Loucy (cell line): ENCODE measurements around the gene SDR42E2.

Experiments used
- H2AFZ ChIP-seq: fragments of 200-600 bp; sonication (generic); 2 replicates; pipeline ENCODE4 v1.6.0; 2016; ENCODE audit warnings: antibody characterized with exemption, mild to moderate bottlenecking, low read length, moderate library complexity
- H3F3A ChIP-seq: fragments of 200-600 bp; 2 replicates; pipeline ENCODE4 v1.6.0; 2016; ENCODE audit warnings: antibody characterized with exemption, low read depth, mild to moderate bottlenecking
- H3K27me3 ChIP-seq: fragments of 200-600 bp; sonication (generic); 2 replicates; pipeline ENCODE4 v1.6.1; 2014; ENCODE audit warnings: low read length, mild to moderate bottlenecking; ENCODE audit not compliant: insufficient read depth, poor library complexity, severe bottlenecking
- H3K36me3 ChIP-seq: fragments of 200-600 bp; sonication (generic); 2 replicates; pipeline ENCODE4 v1.6.1; 2016; ENCODE audit warnings: low read length; ENCODE audit not compliant: insufficient read depth
- H3K4me1 ChIP-seq: fragments of 200-600 bp; sonication (generic); 2 replicates; pipeline ENCODE4 v1.5.1; 2014; ENCODE audit warnings: low read length, mild to moderate bottlenecking; ENCODE audit not compliant: insufficient read depth, poor library complexity, severe bottlenecking
- H3K4me2 ChIP-seq: fragments of 200-600 bp; sonication (generic); 2 replicates; pipeline ENCODE4 v1.6.0; 2014; ENCODE audit warnings: antibody characterized with exemption, low read length, low read depth, mild to moderate bottlenecking; ENCODE audit not compliant: poor library complexity, severe bottlenecking
- H3K4me3 ChIP-seq: fragments of 200-600 bp; sonication (generic); 2 replicates; pipeline ENCODE4 v1.5.1; 2014; ENCODE audit warnings: low read length, mild to moderate bottlenecking, mixed read lengths; ENCODE audit not compliant: poor library complexity, severe bottlenecking
- H3K79me2 ChIP-seq: fragments of 200-600 bp; sonication (generic); 2 replicates; pipeline ENCODE4 v1.6.1; 2014; ENCODE audit warnings: low read length; ENCODE audit not compliant: insufficient read depth
- H3K9ac ChIP-seq: fragments of 200-600 bp; sonication (generic); 2 replicates; pipeline ENCODE4 v1.6.0; 2014; ENCODE audit warnings: mild to moderate bottlenecking, low read depth, low read length, moderate library complexity; ENCODE audit not compliant: poor library complexity, severe bottlenecking
- H3K9me2 ChIP-seq: fragments of 200-600 bp; sonication (generic); replicated peaks from 2 replicates; pipeline ENCODE4 v1.6.1; 2016; ENCODE audit warnings: low read depth, low read length, mixed read lengths
- H3K9me3 ChIP-seq: fragments of 200-600 bp; sonication (generic); 2 replicates; pipeline ENCODE4 v1.6.1; 2014; ENCODE audit warnings: mild to moderate bottlenecking, antibody characterized with exemption, low read length, low read depth; ENCODE audit not compliant: insufficient read depth
- H4K20me1 ChIP-seq: fragments of 200-600 bp; sonication (generic); 2 replicates; pipeline ENCODE4 v1.6.0; 2014; ENCODE audit warnings: antibody characterized with exemption, low read length, mild to moderate bottlenecking; ENCODE audit not compliant: insufficient read depth, poor library complexity, severe bottlenecking
- CTCF ChIP-seq: fragments of 200-600 bp; sonication (generic); conservative IDR thresholded peaks from 2 replicates; pipeline ENCODE4 v1.5.1; 2014; ENCODE audit warnings: mild to moderate bottlenecking, antibody characterized with exemption, low read length
- EZH2phosphoT487 ChIP-seq: fragments of 200-600 bp; IDR thresholded peaks from 2 replicates; pipeline ENCODE4 v1.6.1; 2018; ENCODE audit warnings: antibody characterized with exemption, mild to moderate bottlenecking, moderate library complexity, borderline replicate concordance

The SDR42E2 gene

DNA sequence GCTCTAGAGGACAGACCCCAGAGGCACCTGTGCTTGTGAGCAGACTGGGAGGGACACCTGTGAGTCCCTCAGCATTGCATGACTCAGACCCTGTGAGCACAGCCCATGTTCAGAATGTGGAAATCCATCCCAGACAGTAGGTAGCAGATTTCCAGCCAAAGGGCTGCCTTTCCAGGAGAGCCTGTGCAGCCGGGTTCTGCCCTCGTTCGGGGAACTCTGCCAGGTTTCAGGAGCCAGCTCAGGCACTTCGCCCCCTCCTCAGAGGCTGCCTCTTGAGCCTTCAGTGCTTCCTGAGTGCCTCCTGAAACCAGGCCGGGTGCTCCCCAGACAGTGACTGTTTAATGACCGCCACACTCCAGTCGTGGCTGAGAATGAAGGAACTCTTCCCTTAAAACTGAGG lies 23.3 kb upstream of the SDR42E2 start:
- H2AFZ ChIP-seq, result no peak overlapping the region
- peak overlapping the region; percentile 56 for H3K4me2 ChIP-seq
- TF ChIP-seq CTCF (no peak), EZH2phosphoT487 (no peak)

GRCh38 chr16:22139732-22140131 lies 22.6 kb upstream of the SDR42E2 start:
- TF ChIP-seq CTCF (no peak), EZH2phosphoT487 (no peak)
- Histone ChIP-seq H3K36me3 (no peaks in the 10 kb centered on the region), H4K20me1 (no peaks in the 10 kb centered on the region), H3K9ac (no peak overlapping the region), H3K9me2 (no peaks in the 10 kb centered on the region), H3K27me3 (no peaks in the 10 kb centered on the region), H3K4me2 (no peak overlapping the region), H3F3A (no peaks in the 10 kb centered on the region), H3K4me3 (no peak overlapping the region), H3K79me2 (no peaks in the 10 kb centered on the region), H3K4me1 (peaks cover 26% of the 10 kb centered on the region), H3K9me3 (no peaks in the 10 kb centered on the region), H2AFZ (no peak overlapping the region)

More for the DNA sequence above, 23.3 kb upstream of the SDR42E2 start:
- H3F3A ChIP-seq, result no peaks in the 10 kb centered on the region
- no peaks in the 10 kb centered on the region for H3K36me3 ChIP-seq
- peaks cover 26% of the 10 kb centered on the region for H3K4me1 ChIP-seq
- no peaks in the 10 kb centered on the region for H3K9me3 ChIP-seq
- H3K79me2 ChIP-seq, result no peaks in the 10 kb centered on the region
- no peak overlapping the region for H3K9ac ChIP-seq
- H3K4me3 ChIP-seq, result no peak overlapping the region
- no peaks in the 10 kb centered on the region for H3K27me3 ChIP-seq
- H3K9me2 ChIP-seq, result no peaks in the 10 kb centered on the region
- H4K20me1 ChIP-seq, result no peaks in the 10 kb centered on the region

GRCh38 chr16:22141767-22142166 lies 20.5 kb upstream of the SDR42E2 start:
- H3K27me3 ChIP-seq, result no peaks in the 10 kb centered on the region
- H3F3A ChIP-seq, result no peaks in the 10 kb centered on the region
- no peaks in the 10 kb centered on the region for H3K9me2 ChIP-seq
- H3K79me2 ChIP-seq, result no peaks in the 10 kb centered on the region
- no peaks in the 10 kb centered on the region for H3K36me3 ChIP-seq
- H4K20me1 ChIP-seq, result no peaks in the 10 kb centered on the region
- peak; percentile 72 for TF ChIP-seq CTCF
- TF ChIP-seq EZH2phosphoT487, result no peak
- H2AFZ ChIP-seq, result no peak overlapping the region
- H3K9ac ChIP-seq, result no peak overlapping the region
- H3K4me2 ChIP-seq, result no peak overlapping the region
- H3K4me3 ChIP-seq, result no peak overlapping the region
- no peaks in the 10 kb centered on the region for H3K9me3 ChIP-seq
- peaks cover 22% of the 10 kb centered on the region for H3K4me1 ChIP-seq
